ENCODE results near the gene IDS.
"Not testable (repeated sequence)": the region's sequence is repeated elsewhere in the genome, so short reads cannot be mapped to it uniquely, and the experiment has no call there.

IDS gene

GRCh38 chrX:149526318-149527033 is 21.4 kb upstream of the IDS start:
- DNase-seq: not testable (repeated sequence)

- DNase-seq: not testable (repeated sequence)
These were observed 20.8 kb upstream of the IDS start for GRCh38 chrX:149525903-149526302.

GRCh38 chrX:149525389-149525788 is 20.3 kb upstream of the IDS start:
- DNase-seq: peak; percentile 32

- DNase-seq: no peak
These were observed 17.8 kb upstream of the IDS start for GRCh38 chrX:149522916-149523315.

- DNase-seq: no peak
These were observed 16.3 kb upstream of the IDS start for GRCh38 chrX:149521438-149521837.

- DNase-seq: not testable (repeated sequence)
These were observed 15.7 kb upstream of the IDS start for GRCh38 chrX:149520636-149521277.

GRCh38 chrX:149518236-149518635 is 13.1 kb upstream of the IDS start:
- no peak for DNase-seq

- no peak for DNase-seq
These were observed 12.2 kb upstream of the IDS start for GRCh38 chrX:149517308-149517707.

GRCh38 chrX:149516604-149517003 is 11.5 kb upstream of the IDS start:
- DNase-seq: no peak

GRCh38 chrX:149515954-149516602 is 11.0 kb upstream of the IDS start:
- DNase-seq: no peak

- DNase-seq: no peak
These were observed 8.8 kb upstream of the IDS start for GRCh38 chrX:149513825-149514428.

GRCh38 chrX:149512225-149512885 is 7.2 kb upstream of the IDS start:
- peak; percentile 34 for DNase-seq

- no peak for DNase-seq
These were observed 6.0 kb upstream of the IDS start for GRCh38 chrX:149511081-149511480.

- no peak for DNase-seq
These were observed 5.3 kb upstream of the IDS start for GRCh38 chrX:149510386-149510785.

- DNase-seq: no peak
These were observed 3.4 kb upstream of the IDS start for GRCh38 chrX:149508467-149508866.

- DNase-seq: no peak
These were observed 1.2 kb upstream of the IDS start for GRCh38 chrX:149506349-149506748.

- no peak for DNase-seq
These were observed 565 bp upstream of the IDS start for GRCh38 chrX:149505671-149506070.

- DNase-seq: peak; percentile 36
These were observed 736 bp downstream of the IDS start for GRCh38 chrX:149504226-149504914.

- not testable (repeated sequence) for DNase-seq
These were observed 1.7 kb downstream of the IDS start for GRCh38 chrX:149503446-149503845.

GRCh38 chrX:149502923-149503322 is 2.2 kb downstream of the IDS start:
- not testable (repeated sequence) for DNase-seq

GRCh38 chrX:149499766-149500165 is 5.3 kb downstream of the IDS start:
- no peak for DNase-seq

- DNase-seq: no peak
These were observed 6.3 kb downstream of the IDS start for GRCh38 chrX:149498767-149499166.

GRCh38 chrX:149497626-149498025 is 7.5 kb downstream of the IDS start:
- DNase-seq: no peak

Data from NCI-H1694 treated with DMSO at 0.1 percent for 48 hours (cell line).